Measurements from ENCODE around the gene ZNF618. TPM values are rescaled to one million over a fixed set of nuclear protein-coding genes. Genes with fewer than 3 reads are reported as not detected.

The ZNF618 gene
- total RNA-seq, 1 donor from 2014 or later, result 51.5 TPM

DNA sequence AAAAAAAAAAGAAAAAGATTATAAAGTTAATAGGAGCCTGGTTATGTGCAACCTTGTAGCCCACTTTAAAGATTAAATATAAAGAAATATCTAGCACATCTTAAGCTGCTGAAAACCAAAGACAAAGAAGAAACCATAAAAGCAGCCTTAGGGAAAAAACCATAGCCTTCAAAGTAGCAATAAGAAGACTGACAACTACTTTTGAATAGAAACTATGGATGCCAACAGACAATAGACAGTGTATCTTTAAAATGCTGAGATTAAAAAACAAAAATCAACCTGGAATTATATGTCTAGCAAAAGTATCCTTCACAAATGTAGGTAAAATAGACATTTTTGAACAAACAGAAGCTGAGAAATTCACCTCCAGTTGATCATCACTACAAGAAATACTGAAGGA lies 226.4 kb downstream of the ZNF618 start:
- TF ChIP-seq CTCF (conservative IDR thresholded peaks at IDR 0.05), result no peak
- no peak overlapping the region for H3K27ac Mint-ChIP-seq
- peaks cover 4% of the 10 kb centered on the region for H3K9me3 Mint-ChIP-seq
- no peak overlapping the region for H3K4me3 Mint-ChIP-seq
- peaks cover 55% of the 10 kb centered on the region for H3K27me3 Mint-ChIP-seq
- H3K36me3 Mint-ChIP-seq, result peaks cover 4% of the 10 kb centered on the region
- DNase-seq (ENCODE audit: extremely low spot score, unreplicated experiment), result no peak
- peaks cover 12% of the 10 kb centered on the region for H3K4me1 Mint-ChIP-seq (ENCODE audit: unreplicated experiment)

GRCh38 chr9:114105236-114105635 lies 229.1 kb downstream of the ZNF618 start:
- H3K36me3 Mint-ChIP-seq, result peaks cover 4% of the 10 kb centered on the region
- peaks cover 25% of the 10 kb centered on the region for H3K4me1 Mint-ChIP-seq (ENCODE audit: unreplicated experiment)
- no peak overlapping the region for H3K4me3 Mint-ChIP-seq
- no peak overlapping the region for H3K27ac Mint-ChIP-seq
- no peak for DNase-seq (ENCODE audit: extremely low spot score, unreplicated experiment)
- no peak for TF ChIP-seq CTCF (conservative IDR thresholded peaks at IDR 0.05)
- peaks cover 4% of the 10 kb centered on the region for H3K9me3 Mint-ChIP-seq
- H3K27me3 Mint-ChIP-seq, result peaks cover 44% of the 10 kb centered on the region

Other genes starting within 250 kb of the ZNF618 start
- gene AMBP, start 202.0 kb downstream of the ZNF618 start, total RNA-seq (ENCODE audit: low replicate concordance), result 110 and 230 TPM in 2 replicates
- 33.2 and 35.9 TPM in 2 replicates for gene KIF12, start 223.0 kb downstream of the ZNF618 start, total RNA-seq (ENCODE audit: low replicate concordance)

All from type B pancreatic cell (in vitro differentiated cells).